GM13977 (cell line): Measurements from ENCODE around the gene DRC3.

Experiments
- DNase-seq: peaks from one replicate; pipeline ENCODE4 v3.0.0; 2012; ENCODE audit warnings: low spot score
- CTCF ChIP-seq: IDR thresholded peaks from 2 replicates; pipeline ENCODE4 v1.5.1; 2012; ENCODE audit warnings: mild to moderate bottlenecking, control low read depth; ENCODE audit not compliant: insufficient read depth; ENCODE audit errors: extremely low read depth, missing control alignments
- in situ Hi-C: fragments of 300-500 bp; cut with MboI; formaldehyde crosslinking; loops from one replicate; pipeline ENCODE4 v1.12.0; 2022; ENCODE audit warnings: low sequenced_read_pairs, low pct_unique_long_range_greater_than_20kb, mixed read lengths, inconsistent platforms; ENCODE audit not compliant: unreplicated experiment

DRC3 gene

GRCh38 chr17:18004884-18005305 lies 32.2 kb downstream of the DRC3 start:
- no peak for DNase-seq
- TF ChIP-seq CTCF = no peak
- in situ Hi-C loops = no loop called here

- TF ChIP-seq CTCF = no peak
- in situ Hi-C loops = no loop called here
- DNase-seq = no peak
These were observed 32.8 kb downstream of the DRC3 start for GRCh38 chr17:18005496-18005895.

- in situ Hi-C loops = no loop called here
- DNase-seq = no peak
- no peak for TF ChIP-seq CTCF
These were observed 34.0 kb downstream of the DRC3 start for GRCh38 chr17:18006495-18007239.

GRCh38 chr17:18008496-18009268 lies 36.0 kb downstream of the DRC3 start:
- DNase-seq = no peak
- in situ Hi-C loops = no loop called here
- no peak for TF ChIP-seq CTCF

- no peak for TF ChIP-seq CTCF
- in situ Hi-C loops = no loop called here
- DNase-seq = no peak
These were observed 37.2 kb downstream of the DRC3 start for GRCh38 chr17:18009609-18010420.

- in situ Hi-C loops = no loop called here
These were observed 38.6 kb downstream of the DRC3 start for GRCh38 chr17:18011286-18011685.

More at GRCh38 chr17:18011286-18011685, 38.6 kb downstream of the DRC3 start:
- DNase-seq = no peak
- no peak for TF ChIP-seq CTCF
